Gastroesophageal sphincter (tissue), 3 donors: ENCODE measurements around the gene ATP6V1C2.

ENCODE experiments used
- EP300 ChIP-seq: sonication (generic); formaldehyde crosslinking; IDR thresholded peaks from one replicate; pipeline ENCODE4 v1.6.1; 2017; ENCODE audit warnings: antibody characterized with exemption, mild to moderate bottlenecking
- POLR2A ChIP-seq, 2 donors: fragments of 450-650 bp; IDR thresholded peaks; one replicate each; pipeline ENCODE4 v1.6.1; 2017; ENCODE audit warnings: antibody characterized with exemption in 2 of 2, mild to moderate bottlenecking in 2 of 2, moderate library complexity in 1 of 2
- POLR2AphosphoS5 ChIP-seq: sonication (generic); formaldehyde crosslinking; IDR thresholded peaks from one replicate; pipeline ENCODE4 v1.6.1; 2017; ENCODE audit warnings: antibody characterized with exemption
- TF ChIP-seq, protein P1 (sequence below), 4 experiments: fragments of 200-600 bp in 2 of 4; fragments of 450-650 bp in 2 of 4; sonication (generic) in 1 of 4; IDR thresholded peaks; one replicate each; pipeline ENCODE4 v1.5.1; 2017 to 2019; ENCODE audit warnings: antibody characterized with exemption in 4 of 4, mild to moderate bottlenecking in 2 of 4, moderate library complexity in 2 of 4

DNA sequence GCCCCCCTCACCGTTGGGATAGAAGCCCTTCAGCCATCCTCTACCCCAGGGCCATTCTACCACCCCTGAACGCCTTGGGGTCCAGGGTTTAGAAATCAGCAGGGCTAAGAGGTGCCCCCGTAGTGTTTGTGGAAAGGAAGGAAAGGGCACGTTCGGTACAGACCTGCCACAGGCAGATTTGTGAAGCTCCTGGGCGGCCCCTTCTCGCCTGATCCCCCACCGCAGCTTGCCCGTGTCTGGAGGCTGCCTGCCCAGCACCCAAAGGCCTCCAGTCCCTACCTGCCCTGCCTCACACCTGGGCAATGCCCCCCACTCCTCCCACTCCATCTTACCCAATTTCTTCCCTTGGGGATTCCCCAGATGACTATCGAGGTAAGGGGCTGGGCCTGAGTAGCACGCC lies 21.2 kb downstream of the ATP6V1C2 start:
- TF ChIP-seq, protein P1, sequence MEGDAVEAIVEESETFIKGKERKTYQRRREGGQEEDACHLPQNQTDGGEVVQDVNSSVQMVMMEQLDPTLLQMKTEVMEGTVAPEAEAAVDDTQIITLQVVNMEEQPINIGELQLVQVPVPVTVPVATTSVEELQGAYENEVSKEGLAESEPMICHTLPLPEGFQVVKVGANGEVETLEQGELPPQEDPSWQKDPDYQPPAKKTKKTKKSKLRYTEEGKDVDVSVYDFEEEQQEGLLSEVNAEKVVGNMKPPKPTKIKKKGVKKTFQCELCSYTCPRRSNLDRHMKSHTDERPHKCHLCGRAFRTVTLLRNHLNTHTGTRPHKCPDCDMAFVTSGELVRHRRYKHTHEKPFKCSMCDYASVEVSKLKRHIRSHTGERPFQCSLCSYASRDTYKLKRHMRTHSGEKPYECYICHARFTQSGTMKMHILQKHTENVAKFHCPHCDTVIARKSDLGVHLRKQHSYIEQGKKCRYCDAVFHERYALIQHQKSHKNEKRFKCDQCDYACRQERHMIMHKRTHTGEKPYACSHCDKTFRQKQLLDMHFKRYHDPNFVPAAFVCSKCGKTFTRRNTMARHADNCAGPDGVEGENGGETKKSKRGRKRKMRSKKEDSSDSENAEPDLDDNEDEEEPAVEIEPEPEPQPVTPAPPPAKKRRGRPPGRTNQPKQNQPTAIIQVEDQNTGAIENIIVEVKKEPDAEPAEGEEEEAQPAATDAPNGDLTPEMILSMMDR (IDR thresholded peaks at IDR 0.05), result no peak
- TF ChIP-seq POLR2A (IDR thresholded peaks at IDR 0.05), result no peak
- TF ChIP-seq POLR2AphosphoS5, result no peak
- no peak for TF ChIP-seq EP300
